NCI-H1105 treated with DMSO at 0.1 percent for 48 hours (cell line): Measurements from ENCODE around the gene CALML4.

Source experiments
- DNase-seq: peaks from one replicate; lab custom pipeline; 2025; lab: John Stamatoyannopoulos, UW

The CALML4 gene

GRCh38 chr15:68143785-68144184 lies 61.3 kb downstream of the CALML4 start:
- DNase-seq, result no peak

GRCh38 chr15:68143129-68143528 lies 62.0 kb downstream of the CALML4 start:
- no peak for DNase-seq
